HG02870 (cell line): ENCODE measurements around the gene TSPYL1.
"Not testable (repeated sequence)": the region's sequence is repeated elsewhere in the genome, so short reads cannot be mapped to it uniquely, and the experiment has no call there.

Experiments
- ATAC-seq: cut with Tn5 transposase; IDR thresholded peaks from one replicate; pipeline ENCODE4 v1.9.1; 2021; ENCODE audit warnings: mild to moderate bottlenecking, moderate library complexity; ENCODE audit not compliant: unreplicated experiment

Gene TSPYL1

GRCh38 chr6:116279232-116280160 is at the start of gene TSPYL1:
Gene TSPYL1 (minus strand): TSS chr6:116279930. CDS start chr6:116279830, 100 bp downstream.
- peak; percentile 93 for ATAC-seq

GRCh38 chr6:116329156-116329555 is 49.4 kb upstream of the TSPYL1 start:
- no peak for ATAC-seq

GRCh38 chr6:116328528-116328903 is 48.8 kb upstream of the TSPYL1 start:
- no peak for ATAC-seq

- ATAC-seq, result no peak
These were observed 48.2 kb upstream of the TSPYL1 start for GRCh38 chr6:116327803-116328527.

GRCh38 chr6:116326996-116327395 is 47.3 kb upstream of the TSPYL1 start:
- no peak for ATAC-seq

- ATAC-seq, result no peak
These were observed 46.5 kb upstream of the TSPYL1 start for GRCh38 chr6:116326181-116326671.

GRCh38 chr6:116325634-116326132 is 46.0 kb upstream of the TSPYL1 start:
- not testable (repeated sequence) for ATAC-seq

- no peak for ATAC-seq
These were observed 44.1 kb upstream of the TSPYL1 start for GRCh38 chr6:116323863-116324262.

- not testable (repeated sequence) for ATAC-seq
These were observed 42.2 kb upstream of the TSPYL1 start for GRCh38 chr6:116321933-116322332.

GRCh38 chr6:116316772-116317467 is 37.2 kb upstream of the TSPYL1 start:
- ATAC-seq, result no peak

- peak; percentile 59 for ATAC-seq
These were observed 35.1 kb upstream of the TSPYL1 start for GRCh38 chr6:116314878-116315277.

- ATAC-seq, result no peak
These were observed 34.5 kb upstream of the TSPYL1 start for GRCh38 chr6:116314218-116314617.

- no peak for ATAC-seq
These were observed 33.5 kb upstream of the TSPYL1 start for GRCh38 chr6:116313101-116313776.

GRCh38 chr6:116309657-116310056 is 29.9 kb upstream of the TSPYL1 start:
- ATAC-seq, result no peak

- ATAC-seq, result no peak
These were observed 29.3 kb upstream of the TSPYL1 start for GRCh38 chr6:116309001-116309400.

GRCh38 chr6:116307633-116308032 is 27.9 kb upstream of the TSPYL1 start:
- ATAC-seq, result no peak

GRCh38 chr6:116307001-116307400 is 27.3 kb upstream of the TSPYL1 start:
- no peak for ATAC-seq

- ATAC-seq, result no peak
These were observed 24.9 kb upstream of the TSPYL1 start for GRCh38 chr6:116304538-116305097.

- ATAC-seq, result no peak
These were observed 21.4 kb upstream of the TSPYL1 start for GRCh38 chr6:116301104-116301503.

- no peak for ATAC-seq
These were observed 20.8 kb upstream of the TSPYL1 start for GRCh38 chr6:116300566-116300965.
